Measurements from ENCODE around the gene CLDN12. TPM values are rescaled to one million over a fixed set of nuclear protein-coding genes. Genes with fewer than 3 reads are reported as not detected.

Gene CLDN12
- 31.5 to 38.0 TPM (median 35.8 TPM) in 5 replicates for total RNA-seq (2022; extraction: Qiagen RNA extraction)

GRCh38 chr7:90403174-90404113 is at the start of gene CLDN12:
Gene CLDN12, plus strand, starts transcription at chr7:90403461. Its CDS starts 9,216 bp downstream, at chr7:90412677.

Other genes starting within 250 kb of the CLDN12 start
- 15.9 to 18.5 TPM (median 16.9 TPM) in 5 replicates for gene STEAP1, start 249.0 kb upstream of the CLDN12 start, total RNA-seq (2022; extraction: Qiagen RNA extraction)
- gene STEAP2, start 191.7 kb upstream of the CLDN12 start, total RNA-seq (2022; extraction: Qiagen RNA extraction) = 3.0 to 4.2 TPM (median 3.9 TPM) in 5 replicates
- gene CFAP69, start 158.3 kb upstream of the CLDN12 start, total RNA-seq (2022; extraction: Qiagen RNA extraction) = 1.2 to 2.5 TPM (median 2.0 TPM) in 5 replicates
- 0.02 to 0.10 TPM (median 0.05 TPM) in 5 replicates for gene FAM237B, start 82.2 kb upstream of the CLDN12 start, total RNA-seq (2022; extraction: Qiagen RNA extraction)
- 25.1 to 29.7 TPM (median 27.3 TPM) in 5 replicates for gene GTPBP10, start 56.7 kb upstream of the CLDN12 start, total RNA-seq (2022; extraction: Qiagen RNA extraction)
- gene PTTG1IP2, start 66.2 kb downstream of the CLDN12 start, total RNA-seq (2022; extraction: Qiagen RNA extraction) = not detected in 5 replicates
- 0.12 to 0.34 TPM (median 0.23 TPM) in 5 replicates for gene CDK14, start 192.9 kb downstream of the CLDN12 start, total RNA-seq (2022; extraction: Qiagen RNA extraction)